Daoy (cell line): ENCODE results near the gene SRSF3. TPM values are rescaled to one million over a fixed set of nuclear protein-coding genes. Genes with fewer than 3 reads are reported as not detected.
"Not testable (repeated sequence)": the region's sequence is repeated elsewhere in the genome, so short reads cannot be mapped to it uniquely, and the experiment has no call there.

Source experiments
- DNase-seq: peaks from one replicate; pipeline ENCODE4 v3.0.0-alpha.2; 2015; ENCODE audit warnings: low read depth
- total RNA-seq: library from RNA; depleted of rRNA; stranded (reverse); fragments of >200 nt; shearing (Covaris generic); gene quantifications from 2 replicates; pipeline ENCODE4 v1.2.3, GENCODE V29; 2014

Gene SRSF3
- total RNA-seq, 1 experiment from 2014 or later, result 259 TPM

GRCh38 chr6:36604090-36605060, 10.2 kb downstream of the SRSF3 start:
- DNase-seq, result no peak

DNA sequence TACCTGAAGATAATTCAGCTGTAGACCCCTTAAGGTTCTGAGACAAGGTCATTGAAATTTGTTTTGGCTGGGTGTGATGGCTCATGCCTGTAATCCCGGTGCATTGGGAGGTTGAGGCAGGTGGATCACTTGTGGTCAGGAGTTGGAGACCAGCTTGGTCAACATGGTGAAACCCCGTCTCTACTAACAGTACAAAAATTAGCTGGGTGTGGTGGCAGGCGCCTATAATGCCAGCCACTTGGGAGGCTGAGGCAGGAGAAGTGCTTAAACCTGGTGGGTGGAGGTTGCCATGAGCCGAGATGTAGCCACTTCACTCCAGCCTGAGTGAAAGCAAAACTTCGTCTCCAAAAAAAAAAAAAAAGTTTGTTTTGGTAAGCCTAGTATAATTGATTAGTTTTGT, 11.0 kb downstream of the SRSF3 start:
- DNase-seq, result no peak

DNA sequence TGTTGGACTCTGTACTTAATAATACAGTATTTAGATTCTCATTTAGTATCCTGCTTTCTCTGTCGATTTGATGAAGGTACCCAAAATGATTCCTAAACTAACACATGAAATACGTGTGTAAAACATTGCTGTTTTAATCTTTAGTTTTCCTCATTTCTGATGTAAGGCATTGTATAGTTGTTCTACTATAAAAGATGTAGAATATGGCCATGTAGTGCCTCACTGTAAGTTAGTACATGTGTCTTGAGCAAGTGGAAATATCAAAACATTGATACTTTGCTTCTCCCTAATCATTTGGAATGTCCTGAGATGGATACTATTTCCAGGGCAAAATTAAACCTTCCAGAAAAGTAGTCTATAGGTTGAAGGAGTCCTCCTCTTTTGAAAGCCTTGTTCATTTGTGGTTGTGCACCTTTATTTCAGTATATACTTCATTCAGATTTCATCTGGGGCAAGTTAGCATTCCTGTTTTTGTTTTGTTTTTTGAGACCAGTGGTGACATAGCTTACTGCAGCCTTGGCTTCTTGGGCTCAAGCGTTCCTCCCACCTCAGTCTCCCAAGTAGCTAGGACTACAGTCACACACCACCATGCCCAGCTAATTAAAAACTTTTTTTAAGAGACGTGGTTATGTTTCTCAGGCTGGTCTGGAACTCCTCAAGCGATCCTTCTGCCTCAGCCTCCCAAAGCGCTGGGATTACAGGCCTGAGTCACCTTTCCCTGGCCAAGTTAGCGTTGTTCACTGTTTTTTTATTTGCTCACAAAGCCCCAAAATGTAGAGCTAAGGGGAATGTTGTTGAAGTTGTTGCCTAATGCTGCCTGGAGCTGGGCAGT, 11.6 kb downstream of the SRSF3 start:
- no peak for DNase-seq

DNA sequence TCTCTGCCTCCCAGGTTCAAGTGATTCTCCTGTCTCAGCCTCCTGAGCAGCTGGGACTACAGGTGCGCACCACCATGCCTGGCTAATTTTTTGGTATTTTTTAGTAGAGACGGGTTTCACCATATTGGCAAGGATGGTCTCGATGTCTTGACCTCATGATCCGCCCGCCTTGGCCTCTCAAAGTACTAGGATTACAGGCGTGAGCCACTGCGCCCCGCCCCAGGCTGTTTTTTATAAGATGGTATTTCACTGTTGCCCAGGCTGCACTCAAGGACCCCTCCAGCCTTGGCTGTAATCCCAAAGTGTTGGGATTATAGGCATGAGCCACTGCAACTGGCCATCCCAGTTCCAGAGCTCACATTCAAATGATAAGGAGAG, 13.1 kb downstream of the SRSF3 start:
- DNase-seq, result not testable (repeated sequence)

- DNase-seq, result no peak
Measured at GRCh38 chr6:36607683-36608386, 13.7 kb downstream of the SRSF3 start.

DNA sequence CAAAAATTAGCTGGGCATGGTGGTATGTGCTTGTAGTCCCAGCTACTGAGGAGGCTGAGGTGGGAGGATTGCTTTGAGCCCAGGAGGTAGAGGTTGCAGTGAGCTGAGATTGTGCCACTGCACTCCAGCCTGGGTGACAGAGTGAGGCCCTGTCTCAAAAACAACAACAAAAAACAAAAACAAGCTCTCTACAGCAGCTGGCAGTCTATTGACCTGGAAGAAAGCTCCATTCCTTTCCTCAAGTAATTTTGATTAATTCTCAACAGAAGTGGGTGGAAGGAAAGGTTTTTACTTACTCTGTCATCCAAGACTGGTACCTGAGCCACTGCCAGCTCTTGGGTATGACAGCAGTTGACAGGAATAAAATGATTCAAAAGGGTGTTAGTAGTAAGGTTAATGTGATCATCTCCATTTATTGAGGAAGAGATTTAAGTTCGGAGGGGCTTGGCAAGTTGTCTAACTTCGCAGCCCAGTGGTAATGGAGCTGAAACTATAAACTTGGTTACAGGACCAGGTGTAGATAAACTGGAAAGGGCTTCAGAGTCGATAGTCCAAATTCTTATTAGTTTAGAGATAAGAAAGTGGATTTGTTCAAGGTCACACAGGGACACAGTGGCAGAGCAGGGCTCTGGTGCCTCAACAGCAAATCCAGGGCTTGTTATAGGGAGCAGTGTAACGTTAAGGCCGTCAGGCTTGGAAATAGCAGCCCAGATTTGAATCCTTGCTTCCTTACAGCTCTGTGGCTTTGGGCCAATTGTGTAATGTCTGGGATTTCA, 14.8 kb downstream of the SRSF3 start:
- DNase-seq, result no peak

DNA sequence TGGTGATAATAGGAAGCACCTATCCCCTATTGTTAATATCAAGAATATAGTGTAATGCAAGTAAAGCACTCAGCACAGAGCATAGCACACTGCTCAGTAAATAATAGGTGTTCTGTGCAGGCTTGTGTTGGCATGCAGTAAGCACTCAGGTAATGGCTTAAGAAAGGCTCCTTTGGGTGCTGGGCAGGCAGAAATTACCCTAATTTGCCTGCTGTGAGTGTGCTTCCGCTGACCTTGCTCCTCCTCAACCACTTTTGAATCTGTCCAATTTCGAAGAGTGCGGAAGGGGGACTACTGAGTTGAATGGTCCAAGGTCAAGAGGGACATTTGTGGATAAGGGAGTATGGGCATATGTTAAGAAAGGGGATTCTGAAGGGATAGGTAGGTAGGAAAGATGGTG, 15.4 kb downstream of the SRSF3 start:
- DNase-seq, result no peak

DNA sequence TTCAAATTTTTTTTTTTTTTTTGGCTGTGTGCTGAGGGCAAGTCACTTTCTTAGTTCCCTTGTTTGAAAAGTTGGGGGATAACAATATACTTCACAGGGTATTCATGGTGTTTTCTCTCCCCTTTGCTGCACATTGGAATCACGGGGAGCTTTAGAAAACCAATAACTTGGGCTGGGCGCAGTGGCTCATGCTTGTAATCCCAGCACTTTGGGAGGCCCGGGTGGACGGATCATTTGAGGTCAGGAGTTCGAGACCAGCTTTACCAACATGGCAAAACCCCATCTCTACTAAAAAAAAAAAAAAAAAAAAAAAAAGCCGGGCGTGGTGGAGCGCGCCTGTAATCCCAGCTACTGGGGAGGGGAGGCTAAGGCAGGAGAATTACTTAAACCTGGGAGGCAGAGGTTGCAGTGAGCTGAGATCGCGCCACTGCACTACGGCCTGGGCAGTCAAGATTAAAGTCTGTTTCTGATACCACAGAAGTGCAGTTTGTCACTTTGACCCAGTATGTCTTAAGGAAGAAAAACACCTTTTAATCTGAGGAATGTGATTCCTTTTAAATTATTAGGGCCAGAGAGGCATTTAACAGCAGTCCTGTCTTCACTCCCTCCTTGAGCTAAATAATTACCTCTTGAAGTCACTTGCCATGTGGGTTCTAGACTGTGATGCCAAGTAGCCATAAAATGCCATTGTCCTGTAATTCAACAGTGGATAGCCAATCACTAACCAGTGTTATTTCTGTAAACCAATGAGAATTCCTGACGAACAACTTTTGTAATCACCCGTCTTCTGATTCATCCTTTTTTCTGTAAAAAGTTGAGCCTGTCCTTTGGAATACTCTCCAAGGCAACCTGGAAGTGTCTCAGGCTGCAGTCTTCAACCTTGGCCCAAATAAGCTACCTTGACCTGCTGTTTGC, 16.1 kb downstream of the SRSF3 start:
- no peak for DNase-seq

GRCh38 chr6:36610956-36611336, 16.8 kb downstream of the SRSF3 start:
- no peak for DNase-seq

DNA sequence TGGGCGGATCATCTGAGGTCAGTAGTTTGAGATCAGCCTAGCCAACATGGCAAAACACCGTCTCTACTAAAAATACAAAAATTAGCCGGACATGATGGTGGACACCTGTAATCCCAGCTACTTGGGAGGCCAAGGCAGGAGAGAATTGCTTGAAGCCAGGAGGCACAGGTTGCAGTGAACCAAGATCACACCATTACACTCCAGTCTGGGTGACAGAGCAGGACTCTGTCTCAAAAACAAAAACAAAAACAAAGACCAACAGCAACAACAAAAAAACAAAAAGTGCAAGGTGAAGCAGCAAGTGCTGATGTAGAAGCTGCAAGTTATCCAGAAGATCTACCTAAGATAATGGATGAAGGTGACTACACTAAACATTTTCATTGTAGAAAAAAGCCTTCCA, 17.5 kb downstream of the SRSF3 start:
- DNase-seq, result not testable (repeated sequence)

- DNase-seq, result no peak
Measured at GRCh38 chr6:36612101-36612625, 18.0 kb downstream of the SRSF3 start.

GRCh38 chr6:36613200-36613995, 19.2 kb downstream of the SRSF3 start:
- DNase-seq, result no peak

DNA sequence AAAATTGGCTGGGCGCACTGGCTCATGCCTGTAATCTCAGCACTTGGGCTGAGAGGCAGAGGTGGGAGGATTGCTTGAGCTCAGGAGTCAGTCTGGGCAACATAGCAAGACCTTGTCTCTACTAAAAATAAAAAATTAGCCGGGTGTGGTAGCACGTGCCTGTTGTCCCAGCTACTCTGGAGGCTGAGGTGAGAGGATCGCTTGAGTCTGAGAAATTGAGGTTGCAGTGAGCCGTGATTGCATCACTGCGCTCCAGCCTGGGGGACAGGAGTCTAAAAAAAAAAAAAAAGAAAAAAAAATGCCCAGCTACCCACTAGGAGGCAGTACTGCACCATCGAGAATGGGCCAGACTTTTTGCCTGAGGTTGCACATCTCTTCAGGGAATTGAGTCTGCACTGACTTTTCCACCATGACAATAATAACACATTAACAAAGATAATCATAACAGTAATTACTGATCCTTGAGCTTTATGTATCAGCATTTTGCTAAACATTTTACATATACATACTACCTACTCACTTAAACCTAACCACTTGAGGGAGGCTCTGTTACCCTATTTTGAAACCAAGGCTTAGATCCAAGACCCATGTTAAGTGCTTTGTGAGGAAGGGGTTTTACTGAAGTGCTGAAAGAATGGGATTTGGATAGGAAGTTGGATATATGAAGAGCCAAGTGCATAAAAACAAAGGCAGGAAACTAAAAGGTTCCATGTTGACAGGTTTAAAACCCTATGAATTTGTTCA, 21.0 kb downstream of the SRSF3 start:
- DNase-seq, result peak; percentile 65

- DNase-seq, result peak; percentile 91
Measured at GRCh38 chr6:36616893-36617521, 22.8 kb downstream of the SRSF3 start.

DNA sequence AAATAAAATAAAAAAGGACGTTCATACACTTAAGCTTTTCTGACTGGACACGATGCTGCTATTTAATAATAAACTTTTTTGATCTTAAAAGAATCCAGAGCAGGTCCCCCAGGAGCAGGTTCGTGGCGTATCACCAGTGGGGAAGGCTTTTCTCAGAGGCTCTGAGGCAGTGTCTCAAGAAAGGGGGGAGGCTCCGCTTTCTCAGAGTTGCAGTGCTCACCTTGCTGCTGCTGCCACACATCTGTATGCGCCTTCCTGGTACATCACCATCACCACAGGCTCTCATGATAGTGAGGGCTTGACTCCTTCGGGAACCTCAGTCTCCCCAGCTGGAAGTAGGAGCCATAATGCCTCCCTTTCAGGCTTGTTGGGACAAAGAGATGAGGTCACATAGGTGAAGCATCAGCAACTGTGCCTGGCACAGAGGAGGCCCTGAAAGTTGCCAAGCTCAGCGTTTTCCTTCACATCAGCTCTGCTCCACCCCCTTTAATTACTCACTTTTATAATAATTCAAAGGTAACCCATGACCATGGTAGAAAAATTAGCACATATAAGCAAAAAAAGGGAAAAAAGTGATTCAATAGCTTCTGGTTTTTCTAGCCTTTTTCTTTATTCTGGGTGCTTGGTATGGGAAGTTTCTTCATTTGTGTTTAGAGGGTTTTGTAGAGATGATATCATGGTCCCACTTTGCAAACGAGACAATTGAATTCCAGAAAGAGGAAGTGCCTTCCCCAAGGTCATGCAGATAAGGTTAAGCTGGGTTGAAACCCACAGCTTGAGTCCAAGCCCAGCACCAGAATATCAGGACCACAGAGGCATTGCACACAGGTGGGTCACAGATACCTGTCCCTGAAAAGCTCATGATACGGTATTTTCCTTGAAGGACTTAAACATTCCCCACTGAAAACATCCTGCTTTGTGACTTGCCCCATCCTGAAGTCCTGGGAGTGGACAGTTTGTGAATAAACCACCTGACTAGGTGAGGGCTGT, 24.5 kb downstream of the SRSF3 start:
- DNase-seq, result no peak

GRCh38 chr6:36621371-36621855, 27.3 kb downstream of the SRSF3 start:
- DNase-seq, result no peak
